Mucosa of stomach (tissue), 1 donor: Measurements from ENCODE around the gene KRTAP10-3.

Experiments
- H3K27me3 ChIP-seq: one replicate; pipeline ENCODE4 v1.7.0; 2013; ENCODE audit warnings: mild to moderate bottlenecking, low read length; ENCODE audit not compliant: control insufficient read depth, insufficient read depth
- H3K36me3 ChIP-seq: one replicate; pipeline ENCODE4 v1.7.0; 2013; ENCODE audit warnings: low read length; ENCODE audit not compliant: control insufficient read depth, insufficient read depth
- H3K4me1 ChIP-seq: one replicate; pipeline ENCODE4 v1.7.0; 2013; ENCODE audit warnings: mild to moderate bottlenecking, low read length; ENCODE audit not compliant: control insufficient read depth, insufficient read depth
- H3K4me3 ChIP-seq: one replicate; pipeline ENCODE4 v1.7.0; 2013; ENCODE audit warnings: low read length
- H3K9ac ChIP-seq: one replicate; pipeline ENCODE4 v1.7.0; 2013; ENCODE audit warnings: mild to moderate bottlenecking, low read length, moderate library complexity
- H3K9me3 ChIP-seq: one replicate; pipeline ENCODE4 v1.7.0; 2013; ENCODE audit warnings: mild to moderate bottlenecking, low read length, moderate library complexity; ENCODE audit not compliant: control insufficient read depth
- donor health status: Pancreatic carcinoma.

The KRTAP10-3 gene

DNA sequence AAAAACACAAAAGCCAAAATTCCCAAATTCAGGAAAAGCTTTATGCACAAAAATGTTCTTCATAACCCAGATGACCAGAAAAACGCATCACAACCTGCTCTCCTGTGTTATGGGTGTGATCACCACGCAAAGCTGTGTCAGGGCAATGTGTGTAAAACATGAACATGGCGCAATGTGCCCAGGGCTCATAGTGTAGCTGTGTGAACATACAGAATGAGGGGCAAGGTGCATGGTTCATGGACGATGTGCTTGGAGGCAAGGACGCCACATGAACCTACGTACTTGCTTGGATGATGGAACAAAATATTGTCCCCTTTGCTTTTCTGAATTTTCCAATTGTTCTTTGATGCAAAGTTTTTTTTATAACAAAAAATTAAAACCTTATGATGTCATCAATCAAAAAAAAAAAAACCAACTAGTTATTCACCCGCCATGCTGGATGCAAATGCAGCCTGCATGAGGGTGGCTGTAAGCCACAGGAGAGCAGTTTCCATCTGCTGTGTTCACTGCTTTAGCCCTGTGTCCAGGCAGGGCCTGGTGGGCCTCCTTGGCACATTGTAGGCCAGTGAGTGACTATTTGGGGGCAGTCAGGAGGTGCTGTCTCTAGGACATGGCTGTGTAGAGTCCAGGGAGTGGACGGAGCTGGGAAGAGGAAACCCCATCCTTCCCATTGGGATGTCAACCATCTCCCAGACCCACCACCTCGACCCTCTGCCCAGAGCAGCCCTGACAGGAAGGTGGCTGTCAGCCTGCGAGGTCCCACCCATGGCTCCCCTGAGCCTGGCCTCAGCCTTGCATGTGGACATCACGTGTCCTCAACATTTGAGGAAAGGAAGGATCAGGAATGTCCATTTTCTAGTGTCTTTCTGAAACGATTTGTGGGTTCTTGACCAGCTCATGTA is 32.2 kb downstream of the KRTAP10-3 start:
- no peak overlapping the region for H3K4me3 ChIP-seq
- H3K9me3 ChIP-seq, result no peaks in the 10 kb centered on the region
- H3K27me3 ChIP-seq, result no peaks in the 10 kb centered on the region
- no peaks in the 10 kb centered on the region for H3K36me3 ChIP-seq
- no peak overlapping the region for H3K9ac ChIP-seq
- H3K4me1 ChIP-seq, result no peaks in the 10 kb centered on the region

- Histone ChIP-seq H3K36me3 (no peaks in the 10 kb centered on the region), H3K27me3 (no peaks in the 10 kb centered on the region), H3K9ac (no peak overlapping the region), H3K4me1 (no peaks in the 10 kb centered on the region), H3K9me3 (no peaks in the 10 kb centered on the region), H3K4me3 (no peak overlapping the region)
These were observed 33.1 kb downstream of the KRTAP10-3 start for GRCh38 chr21:44525391-44526095.

GRCh38 chr21:44524414-44525371 is 33.9 kb downstream of the KRTAP10-3 start:
- no peaks in the 10 kb centered on the region for H3K9me3 ChIP-seq
- no peak overlapping the region for H3K4me3 ChIP-seq
- no peaks in the 10 kb centered on the region for H3K36me3 ChIP-seq
- no peaks in the 10 kb centered on the region for H3K27me3 ChIP-seq
- no peak overlapping the region for H3K9ac ChIP-seq
- no peaks in the 10 kb centered on the region for H3K4me1 ChIP-seq

- no peaks in the 10 kb centered on the region for H3K27me3 ChIP-seq
- H3K36me3 ChIP-seq, result no peaks in the 10 kb centered on the region
- H3K9ac ChIP-seq, result no peak overlapping the region
- no peaks in the 10 kb centered on the region for H3K9me3 ChIP-seq
- H3K4me3 ChIP-seq, result no peak overlapping the region
- no peaks in the 10 kb centered on the region for H3K4me1 ChIP-seq
These were observed 34.8 kb downstream of the KRTAP10-3 start for GRCh38 chr21:44523567-44524413.

- H3K4me1 ChIP-seq, result no peaks in the 10 kb centered on the region
- H3K9ac ChIP-seq, result no peak overlapping the region
- no peak overlapping the region for H3K4me3 ChIP-seq
- no peaks in the 10 kb centered on the region for H3K27me3 ChIP-seq
- no peaks in the 10 kb centered on the region for H3K36me3 ChIP-seq
- H3K9me3 ChIP-seq, result no peaks in the 10 kb centered on the region
These were observed 35.8 kb downstream of the KRTAP10-3 start for GRCh38 chr21:44522753-44523204.

GRCh38 chr21:44521928-44522752 is 36.5 kb downstream of the KRTAP10-3 start:
- no peaks in the 10 kb centered on the region for H3K9me3 ChIP-seq
- H3K4me3 ChIP-seq, result no peak overlapping the region
- H3K36me3 ChIP-seq, result no peaks in the 10 kb centered on the region
- H3K27me3 ChIP-seq, result no peaks in the 10 kb centered on the region
- no peak overlapping the region for H3K9ac ChIP-seq
- no peaks in the 10 kb centered on the region for H3K4me1 ChIP-seq

DNA sequence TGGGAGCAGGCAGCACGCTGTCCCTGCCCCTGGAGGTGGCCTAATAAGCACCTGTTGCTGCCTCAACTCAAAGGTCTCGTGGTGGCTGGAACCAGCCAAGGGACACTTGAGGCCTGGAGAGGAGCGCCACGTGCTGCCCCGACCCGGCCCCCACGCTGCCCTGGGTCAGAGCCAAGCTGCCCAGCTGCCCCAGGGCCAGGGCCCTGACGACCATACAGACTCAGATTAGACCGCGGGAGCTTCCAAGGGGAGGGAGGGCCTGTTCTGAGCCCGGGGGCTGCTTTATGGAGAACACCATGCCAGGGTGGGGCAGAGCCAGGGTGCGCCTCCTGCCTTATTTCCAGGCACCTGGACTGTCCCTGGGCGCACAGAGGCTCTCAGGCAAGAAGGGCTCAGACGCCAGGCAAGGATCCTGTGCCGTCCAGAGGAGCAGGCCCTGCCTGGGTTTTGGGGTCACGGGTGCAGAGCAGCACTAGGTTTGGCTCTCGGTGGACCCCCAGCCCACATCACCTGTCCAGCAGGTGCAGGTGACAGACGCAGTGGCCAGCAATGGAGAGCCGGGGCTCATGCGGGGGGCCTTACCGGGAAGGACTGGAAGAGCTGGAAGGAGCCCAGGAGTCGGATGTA is 37.2 kb downstream of the KRTAP10-3 start:
- Histone ChIP-seq H3K27me3 (no peaks in the 10 kb centered on the region), H3K4me1 (no peaks in the 10 kb centered on the region), H3K4me3 (no peak overlapping the region), H3K9ac (no peak overlapping the region), H3K36me3 (no peaks in the 10 kb centered on the region), H3K9me3 (no peaks in the 10 kb centered on the region)

DNA sequence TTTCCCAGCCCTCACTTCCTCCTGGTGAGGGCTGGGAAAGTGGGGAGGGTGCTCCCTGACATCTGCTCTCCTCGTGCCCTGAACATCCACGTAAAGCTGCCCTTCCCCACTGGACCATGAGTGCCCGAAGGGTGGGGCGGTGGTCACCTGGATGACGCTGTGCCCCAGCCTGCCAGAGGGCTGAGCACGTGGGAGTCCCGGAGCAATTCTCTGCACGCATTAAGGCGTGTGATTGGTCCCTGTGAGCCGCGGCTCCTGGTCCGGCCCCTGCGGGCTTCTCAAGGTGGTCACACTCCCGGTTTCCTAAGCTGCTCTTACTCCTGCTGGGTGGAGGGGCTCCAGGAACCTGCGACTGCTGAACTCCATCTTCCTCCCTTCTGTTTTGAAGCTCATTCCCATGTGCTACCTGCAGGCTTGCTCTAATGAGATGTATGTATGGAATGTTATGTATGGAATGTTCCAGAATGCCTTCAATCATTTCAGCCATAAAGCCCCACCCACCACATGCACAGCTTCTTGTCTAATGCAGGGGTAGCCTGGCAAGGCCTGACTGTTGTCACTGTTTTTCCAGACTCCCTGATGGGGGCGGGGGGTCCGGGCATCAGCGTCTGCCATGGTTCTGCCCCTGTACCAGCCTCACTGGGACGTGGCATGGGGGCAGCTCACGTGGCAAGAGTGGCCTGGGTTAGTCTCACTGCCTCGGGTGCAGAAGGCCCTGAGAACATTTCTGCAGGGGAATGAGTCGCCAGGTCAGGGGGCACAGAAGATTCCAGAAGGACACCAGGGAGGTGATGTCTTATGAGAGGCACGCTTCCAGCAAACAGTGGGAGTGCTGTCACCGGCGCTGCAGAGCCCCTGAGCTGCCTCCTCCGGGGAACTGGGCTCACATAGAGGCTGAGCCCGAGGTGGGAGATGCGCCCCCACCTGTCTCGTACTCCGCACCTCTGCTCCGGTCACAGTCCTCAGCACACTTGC is 38.0 kb downstream of the KRTAP10-3 start:
- no peak overlapping the region for H3K4me3 ChIP-seq
- no peaks in the 10 kb centered on the region for H3K27me3 ChIP-seq

DNA sequence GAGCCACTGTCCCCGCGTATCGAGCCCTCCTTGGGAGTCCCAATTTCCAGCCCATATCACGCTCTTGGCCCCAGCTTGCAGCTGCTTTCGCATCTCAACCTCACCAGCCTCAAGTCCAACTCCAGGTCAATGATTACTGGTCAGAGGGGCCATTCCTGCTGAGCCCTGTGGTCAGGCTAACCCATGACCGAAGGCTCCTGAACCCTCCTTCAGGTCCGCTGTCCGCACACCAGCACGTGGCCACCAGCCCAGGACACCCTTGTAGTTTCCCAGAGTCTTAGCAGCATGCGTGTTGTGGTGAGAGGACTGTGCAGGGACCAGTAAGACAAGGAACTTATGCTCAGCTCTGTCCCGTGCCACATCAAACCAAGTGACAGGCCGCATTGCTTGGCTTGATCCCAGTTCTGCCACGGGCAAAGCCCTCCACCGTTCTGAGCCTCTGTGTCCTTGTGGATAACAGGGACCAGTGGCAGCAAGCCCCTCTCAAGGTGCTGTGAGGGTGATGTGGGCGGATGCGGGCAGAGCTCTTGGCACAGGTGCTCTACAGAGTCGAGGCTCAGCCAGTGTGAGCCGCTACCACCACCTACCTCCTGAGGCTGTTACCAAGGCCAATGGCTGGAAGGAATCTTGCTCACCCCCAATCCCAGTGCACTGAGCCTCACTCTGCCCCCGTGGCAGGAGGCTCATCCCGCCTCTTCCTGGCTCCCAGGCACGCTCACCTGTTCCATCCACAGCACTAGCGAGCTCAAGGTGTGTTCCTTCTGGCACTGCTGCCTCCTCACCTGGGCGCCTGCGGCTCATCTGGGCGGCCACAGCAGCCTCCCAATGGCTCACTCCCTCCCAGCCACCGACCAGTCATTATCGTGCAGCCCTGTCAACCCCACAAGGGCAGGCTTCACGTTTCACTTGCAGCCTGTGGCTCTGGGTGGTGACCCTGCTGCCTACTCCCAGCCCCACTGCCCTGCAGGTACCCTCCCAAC is 39.0 kb downstream of the KRTAP10-3 start:
- Histone ChIP-seq H3K4me3 (no peak overlapping the region), H3K27me3 (no peaks in the 10 kb centered on the region), H3K9ac (no peak overlapping the region), H3K4me1 (no peaks in the 10 kb centered on the region), H3K36me3 (no peaks in the 10 kb centered on the region), H3K9me3 (no peaks in the 10 kb centered on the region)

More for the DNA sequence above, 38.0 kb downstream of the KRTAP10-3 start:
- Histone ChIP-seq H3K9ac (no peak overlapping the region), H3K36me3 (no peaks in the 10 kb centered on the region), H3K4me1 (no peaks in the 10 kb centered on the region), H3K9me3 (no peaks in the 10 kb centered on the region)
